Ovary (tissue), 9 donors: ENCODE measurements around the gene PLK5. TPM values are rescaled to one million over a fixed set of nuclear protein-coding genes. Genes with fewer than 3 reads are reported as not detected.
"Not testable (repeated sequence)": the region's sequence is repeated elsewhere in the genome, so short reads cannot be mapped to it uniquely, and the experiment has no call there.

Experiments
- DNase-seq, 5 donors: peaks; one replicate each; pipeline ENCODE4 v3.0.0-alpha.2; 2019 to 2020
- H3K27ac ChIP-seq, 2 donors: fragments of 200-600 bp; one replicate each; pipeline versions ENCODE4 v1.5.1 to v1.8.0; 2019 to 2022
- H3K27me3 ChIP-seq: fragments of 200-600 bp; one replicate; pipeline ENCODE4 v1.8.0; 2022
- H3K36me3 ChIP-seq: fragments of 200-600 bp; sonication (generic); one replicate; pipeline ENCODE4 v1.5.1; 2019
- H3K4me1 ChIP-seq: one replicate; pipeline ENCODE4 v1.8.1; 2013; ENCODE audit warnings: mild to moderate bottlenecking, moderate library complexity; ENCODE audit not compliant: insufficient read depth
- H3K4me3 ChIP-seq: fragments of 200-600 bp; sonication (generic); one replicate; pipeline ENCODE4 v1.5.1; 2017
- H3K9me3 ChIP-seq, 2 donors: fragments of 200-600 bp in 1 of 2; sonication (generic) in 1 of 2; one replicate each; pipeline versions ENCODE4 v1.5.1 to v1.8.1; 2013 to 2019; ENCODE audit warnings: mild to moderate bottlenecking in 1 of 2, moderate library complexity in 1 of 2
- CTCF ChIP-seq, 3 donors: fragments of 450-650 bp in 2 of 3; fragments of 200-600 bp in 1 of 3; IDR thresholded peaks; one replicate each; pipeline versions ENCODE4 v1.5.1 to v1.8.0; 2016 to 2022; ENCODE audit warnings: antibody characterized with exemption in 3 of 3, mild to moderate bottlenecking in 1 of 3
- EP300 ChIP-seq: sonication (generic); formaldehyde crosslinking; IDR thresholded peaks from one replicate; pipeline ENCODE4 v1.6.1; 2017; ENCODE audit warnings: antibody characterized with exemption
- POLR2A ChIP-seq: fragments of 450-650 bp; IDR thresholded peaks from one replicate; pipeline ENCODE4 v1.6.1; 2017; ENCODE audit warnings: antibody characterized with exemption, mild to moderate bottlenecking, moderate library complexity
- WGBS, 3 donors: extraction: QIAGEN DNeasy Blood & Tissue Kit in 1 of 3; methylation state at CpG; one replicate each; pipeline versions ENCODE4 v1.1.5 to v1.1.7; 2013 to 2017; 5-methylcytosine and 5-hydroxymethylcytosine counted together
- intact Hi-C, 4 donors: fragments of 100-400 bp; cut with DNase I; formaldehyde crosslinking; loops; one replicate each; pipeline versions ENCODE4 v1.11.0 to v1.15.1; 2022 to 2023
- polyA plus RNA-seq, 2 donors: library from polyadenylated mRNA; stranded (reverse); fragments of 200-250 nt in 1 of 2; fragments of 350-450 nt in 1 of 2; fragmentation: Illumina TruSeq in 1 of 2; extraction: RNeasy Lipid Tissue Mini Kit (QIAGEN cat#74804) in 1 of 2; gene quantifications; one replicate each; pipeline ENCODE4 v1.2.3, GENCODE V29; 2013 to 2014
- total RNA-seq, 7 donors: library from RNA; depleted of rRNA in 2 of 7; stranded (reverse); fragments of >200 nt in 2 of 7; fragmentation: NEBNext Ultra II Directional in 3 of 7; extraction: Animal tissue kit (Norgen Biotek cat#: 25700) in 3 of 7; gene quantifications; one replicate each; pipeline versions ENCODE4 v1.1.0 to v1.2.4, GENCODE V29; 2016 to 2023
- donor health status: DM: no; HTN: no; CAD: no; lungs with moderate emphysema.
- donor health status: DM: no; HTN: no; CAD: no.
- donor health status: Bipolar disorder and iron deficiency.
- donor health status: DM: yes; HTN: yes; CAD: no.
- donor health status: DM: no; HTN: no; CAD: no.
- donor health status: DM: yes; HTN: yes; CAD: no.

PLK5 gene
- total and polyA plus RNA-seq, 9 donors = 0.11 to 1.1 (median 0.65) TPM; not detected in 5

GRCh38 chr19:1531587-1531986 lies 7.7 kb downstream of the PLK5 start:
- 81 to 94% (median 88%) methylated on average over 11 of the region's 11 CpGs for WGBS, 3 donors
- Histone ChIP-seq H3K4me3 (no peak overlapping the region), H3K27ac (no peak overlapping the region), H3K27me3 (no peaks in the 10 kb centered on the region), H3K36me3 (no peaks in the 10 kb centered on the region), H3K9me3 (no peaks in the 10 kb centered on the region), H3K4me1 (no peaks in the 10 kb centered on the region)
- no peak for DNase-seq
- intact Hi-C loops = no loop called here
- TF ChIP-seq CTCF (IDR thresholded peaks at IDR 0.05) (no peak), EP300 (no peak), POLR2A (no peak)

GRCh38 chr19:1532003-1532402 lies 8.1 kb downstream of the PLK5 start:
- intact Hi-C loops = no loop called here
- H3K27ac ChIP-seq = no peak overlapping the region
- no peaks in the 10 kb centered on the region for H3K9me3 ChIP-seq
- no peak for DNase-seq
- H3K4me1 ChIP-seq = no peaks in the 10 kb centered on the region
- TF ChIP-seq POLR2A (no peak), CTCF (IDR thresholded peaks at IDR 0.05) (no peak), EP300 (no peak)
- H3K4me3 ChIP-seq = no peak overlapping the region
- 88 to 95% (median 93%) methylated on average over 9 of the region's 9 CpGs for WGBS, 3 donors
- no peaks in the 10 kb centered on the region for H3K27me3 ChIP-seq
- no peaks in the 10 kb centered on the region for H3K36me3 ChIP-seq

GRCh38 chr19:1533510-1534150 lies 9.8 kb downstream of the PLK5 start:
- Histone ChIP-seq H3K9me3 (no peaks in the 10 kb centered on the region), H3K27ac (no peak overlapping the region), H3K4me3 (no peak overlapping the region), H3K36me3 (no peaks in the 10 kb centered on the region), H3K27me3 (no peaks in the 10 kb centered on the region), H3K4me1 (peaks cover under 1% of the 10 kb centered on the region)
- TF ChIP-seq POLR2A (no peak), EP300 (no peak), CTCF (IDR thresholded peaks at IDR 0.05) (no peak)
- intact Hi-C loops = no loop called here
- DNase-seq = no peak
- 79 to 87% (median 80%) methylated on average over 22 to 23 of the region's 23 CpGs for WGBS, 3 donors

GRCh38 chr19:1534972-1535371 lies 11.1 kb downstream of the PLK5 start:
- peak in 1 of 5 donors; percentile 14 for DNase-seq
- no peaks in the 10 kb centered on the region for H3K9me3 ChIP-seq
- 80 to 89% (median 87%) methylated on average over 13 to 14 of the region's 14 CpGs for WGBS, 3 donors
- TF ChIP-seq POLR2A (no peak), EP300 (no peak), CTCF (IDR thresholded peaks at IDR 0.05) (no peak)
- H3K4me1 ChIP-seq = peaks cover 4% of the 10 kb centered on the region
- intact Hi-C loops = no loop called here
- H3K4me3 ChIP-seq = no peak overlapping the region
- no peak overlapping the region for H3K27ac ChIP-seq
- no peaks in the 10 kb centered on the region for H3K36me3 ChIP-seq
- no peaks in the 10 kb centered on the region for H3K27me3 ChIP-seq

- DNase-seq, H3K27me3 ChIP-seq, H3K9me3 ChIP-seq, H3K4me3 ChIP-seq, H3K36me3 ChIP-seq, H3K4me1 ChIP-seq, H3K27ac ChIP-seq, intact Hi-C loops: not testable (repeated sequence)
- 93 to 99% (median 96%) methylated on average over 7 of the region's 7 CpGs for WGBS, 3 donors
Observed at GRCh38 chr19:1535699-1536098, 11.8 kb downstream of the PLK5 start.
